Esophagus squamous epithelium (tissue), 4 donors: ENCODE results near the gene NPB.

ENCODE experiments used
- POLR2A ChIP-seq, 4 donors: fragments of 450-650 bp; IDR thresholded peaks; one replicate each; pipeline ENCODE4 v1.6.1; 2017; ENCODE audit warnings: antibody characterized with exemption in 4 of 4, mild to moderate bottlenecking in 4 of 4, moderate library complexity in 3 of 4
- TF ChIP-seq, protein P1 (sequence below), 6 experiments: fragments of 450-650 bp in 4 of 6; fragments of 200-600 bp in 2 of 6; sonication (generic) in 2 of 6; IDR thresholded peaks; one replicate each; pipeline ENCODE4 v1.5.1; 2016 to 2019; ENCODE audit warnings: antibody characterized with exemption in 6 of 6, mild to moderate bottlenecking in 4 of 6, moderate library complexity in 4 of 6

DNA sequence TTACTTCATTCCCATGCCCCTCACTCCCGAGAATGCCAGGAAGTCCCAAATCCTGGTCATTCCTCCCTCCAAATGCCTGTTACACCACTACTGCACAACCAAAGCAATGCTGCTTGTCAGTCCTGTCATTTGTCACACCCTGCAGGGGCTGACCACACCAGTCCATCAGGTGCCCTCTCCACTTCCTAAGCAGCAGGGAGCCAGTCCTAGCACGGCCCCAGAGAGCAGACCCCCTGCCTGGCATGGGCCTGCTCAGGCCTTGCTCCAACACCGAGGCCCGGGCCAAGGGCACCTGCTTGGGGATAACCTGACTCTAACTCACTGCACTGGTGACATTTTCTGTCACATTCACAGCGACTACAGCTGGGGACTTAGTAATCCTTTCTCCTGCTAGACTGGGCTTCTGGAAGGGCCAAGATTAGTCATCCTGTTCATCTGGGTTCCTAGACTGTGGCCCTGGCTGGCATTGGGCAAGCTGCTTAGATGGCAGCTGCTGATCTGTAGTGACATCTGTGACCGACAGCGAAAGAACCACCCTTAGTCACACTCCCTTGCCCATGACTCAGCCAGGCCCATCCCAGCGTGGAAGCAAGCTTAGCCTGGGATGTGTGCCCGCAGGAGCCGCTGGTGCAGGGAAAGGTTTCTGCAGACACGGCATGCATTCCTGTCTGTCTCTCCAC is 16.0 kb upstream of the NPB start:
- TF ChIP-seq, protein P1, sequence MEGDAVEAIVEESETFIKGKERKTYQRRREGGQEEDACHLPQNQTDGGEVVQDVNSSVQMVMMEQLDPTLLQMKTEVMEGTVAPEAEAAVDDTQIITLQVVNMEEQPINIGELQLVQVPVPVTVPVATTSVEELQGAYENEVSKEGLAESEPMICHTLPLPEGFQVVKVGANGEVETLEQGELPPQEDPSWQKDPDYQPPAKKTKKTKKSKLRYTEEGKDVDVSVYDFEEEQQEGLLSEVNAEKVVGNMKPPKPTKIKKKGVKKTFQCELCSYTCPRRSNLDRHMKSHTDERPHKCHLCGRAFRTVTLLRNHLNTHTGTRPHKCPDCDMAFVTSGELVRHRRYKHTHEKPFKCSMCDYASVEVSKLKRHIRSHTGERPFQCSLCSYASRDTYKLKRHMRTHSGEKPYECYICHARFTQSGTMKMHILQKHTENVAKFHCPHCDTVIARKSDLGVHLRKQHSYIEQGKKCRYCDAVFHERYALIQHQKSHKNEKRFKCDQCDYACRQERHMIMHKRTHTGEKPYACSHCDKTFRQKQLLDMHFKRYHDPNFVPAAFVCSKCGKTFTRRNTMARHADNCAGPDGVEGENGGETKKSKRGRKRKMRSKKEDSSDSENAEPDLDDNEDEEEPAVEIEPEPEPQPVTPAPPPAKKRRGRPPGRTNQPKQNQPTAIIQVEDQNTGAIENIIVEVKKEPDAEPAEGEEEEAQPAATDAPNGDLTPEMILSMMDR (IDR thresholded peaks at IDR 0.05) = peak in 1 of 6 experiments; percentile 9
- TF ChIP-seq POLR2A (IDR thresholded peaks at IDR 0.05) = no peak
